CD4-positive, alpha-beta T cell treated with Interferon alpha-2 for 1 hour (primary cell): Measurements from ENCODE around the gene JAZF1.

Source experiments
- DNase-seq, 2 donors: peaks; one replicate each; pipeline ENCODE4 v3.0.0-alpha.2; 2020 to 2022

The JAZF1 gene

GRCh38 chr7:28070297-28071055, 110.1 kb downstream of the JAZF1 start:
- no peak for DNase-seq

GRCh38 chr7:28069807-28070206, 110.8 kb downstream of the JAZF1 start:
- no peak for DNase-seq

- no peak for DNase-seq
Measured at GRCh38 chr7:28069388-28069787, 111.2 kb downstream of the JAZF1 start.

- DNase-seq, result no peak
Measured at GRCh38 chr7:28068811-28069216, 111.8 kb downstream of the JAZF1 start.

GRCh38 chr7:28067171-28067570, 113.4 kb downstream of the JAZF1 start:
- no peak for DNase-seq

GRCh38 chr7:28065721-28066285, 114.8 kb downstream of the JAZF1 start:
- DNase-seq, result no peak

GRCh38 chr7:28065308-28065707, 115.3 kb downstream of the JAZF1 start:
- no peak for DNase-seq

GRCh38 chr7:28064437-28064836, 116.2 kb downstream of the JAZF1 start:
- DNase-seq, result no peak

GRCh38 chr7:28062197-28062991, 118.2 kb downstream of the JAZF1 start:
- peak; percentile 29 to 40 for DNase-seq

GRCh38 chr7:28061824-28062196, 118.8 kb downstream of the JAZF1 start:
- no peak for DNase-seq

GRCh38 chr7:28060371-28060950, 120.1 kb downstream of the JAZF1 start:
- no peak for DNase-seq

- no peak for DNase-seq
Measured at GRCh38 chr7:28055161-28055544, 125.4 kb downstream of the JAZF1 start.

GRCh38 chr7:28054531-28055160, 125.9 kb downstream of the JAZF1 start:
- DNase-seq, result no peak

GRCh38 chr7:28052933-28053332, 127.7 kb downstream of the JAZF1 start:
- DNase-seq, result no peak

- DNase-seq, result no peak
Measured at GRCh38 chr7:28048694-28049093, 131.9 kb downstream of the JAZF1 start.

- no peak for DNase-seq
Measured at GRCh38 chr7:28046035-28046434, 134.6 kb downstream of the JAZF1 start.

- DNase-seq, result no peak
Measured at GRCh38 chr7:28045592-28045991, 135.0 kb downstream of the JAZF1 start.

GRCh38 chr7:28044825-28045224, 135.8 kb downstream of the JAZF1 start:
- no peak for DNase-seq

- no peak for DNase-seq
Measured at GRCh38 chr7:28042721-28043120, 137.9 kb downstream of the JAZF1 start.

GRCh38 chr7:28041508-28042314, 138.9 kb downstream of the JAZF1 start:
- DNase-seq, result no peak

GRCh38 chr7:28038175-28038797, 142.3 kb downstream of the JAZF1 start:
- no peak for DNase-seq
